HG03571 (cell line): ENCODE results near the gene MSH2.
A peak's percentile ranks its signal among the peaks of the same experiment; 100 is the strongest.
"Not testable (repeated sequence)": the region's sequence is repeated elsewhere in the genome, so short reads cannot be mapped to it uniquely, and the experiment has no call there.

Experiments used
- ATAC-seq: cut with Tn5 transposase; IDR thresholded peaks from one replicate; pipeline ENCODE4 v1.9.1; 2021; ENCODE audit not compliant: unreplicated experiment

Gene MSH2

DNA sequence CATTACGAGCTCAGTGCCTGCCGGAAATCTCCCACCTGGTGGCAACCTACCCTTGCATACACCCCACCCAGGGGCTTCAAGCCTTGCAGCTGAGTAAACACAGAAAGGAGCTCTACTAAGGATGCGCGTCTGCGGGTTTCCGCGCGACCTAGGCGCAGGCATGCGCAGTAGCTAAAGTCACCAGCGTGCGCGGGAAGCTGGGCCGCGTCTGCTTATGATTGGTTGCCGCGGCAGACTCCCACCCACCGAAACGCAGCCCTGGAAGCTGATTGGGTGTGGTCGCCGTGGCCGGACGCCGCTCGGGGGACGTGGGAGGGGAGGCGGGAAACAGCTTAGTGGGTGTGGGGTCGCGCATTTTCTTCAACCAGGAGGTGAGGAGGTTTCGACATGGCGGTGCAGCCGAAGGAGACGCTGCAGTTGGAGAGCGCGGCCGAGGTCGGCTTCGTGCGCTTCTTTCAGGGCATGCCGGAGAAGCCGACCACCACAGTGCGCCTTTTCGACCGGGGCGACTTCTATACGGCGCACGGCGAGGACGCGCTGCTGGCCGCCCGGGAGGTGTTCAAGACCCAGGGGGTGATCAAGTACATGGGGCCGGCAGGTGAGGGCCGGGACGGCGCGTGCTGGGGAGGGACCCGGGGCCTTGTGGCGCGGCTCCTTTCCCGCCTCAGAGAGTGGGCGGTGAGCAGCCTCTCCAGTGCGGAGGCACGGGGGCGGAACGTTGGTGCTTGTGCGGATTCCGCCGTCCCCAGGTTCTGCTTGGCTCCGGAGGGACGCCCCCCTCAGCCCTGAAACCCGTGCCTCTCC is at the start of gene MSH2:
MSH2 (plus strand) TSS at position 352 of the 804 bp plus-strand sequence; CDS start at position 388, 36 bp downstream.
- peak; percentile 93 for ATAC-seq

DNA sequence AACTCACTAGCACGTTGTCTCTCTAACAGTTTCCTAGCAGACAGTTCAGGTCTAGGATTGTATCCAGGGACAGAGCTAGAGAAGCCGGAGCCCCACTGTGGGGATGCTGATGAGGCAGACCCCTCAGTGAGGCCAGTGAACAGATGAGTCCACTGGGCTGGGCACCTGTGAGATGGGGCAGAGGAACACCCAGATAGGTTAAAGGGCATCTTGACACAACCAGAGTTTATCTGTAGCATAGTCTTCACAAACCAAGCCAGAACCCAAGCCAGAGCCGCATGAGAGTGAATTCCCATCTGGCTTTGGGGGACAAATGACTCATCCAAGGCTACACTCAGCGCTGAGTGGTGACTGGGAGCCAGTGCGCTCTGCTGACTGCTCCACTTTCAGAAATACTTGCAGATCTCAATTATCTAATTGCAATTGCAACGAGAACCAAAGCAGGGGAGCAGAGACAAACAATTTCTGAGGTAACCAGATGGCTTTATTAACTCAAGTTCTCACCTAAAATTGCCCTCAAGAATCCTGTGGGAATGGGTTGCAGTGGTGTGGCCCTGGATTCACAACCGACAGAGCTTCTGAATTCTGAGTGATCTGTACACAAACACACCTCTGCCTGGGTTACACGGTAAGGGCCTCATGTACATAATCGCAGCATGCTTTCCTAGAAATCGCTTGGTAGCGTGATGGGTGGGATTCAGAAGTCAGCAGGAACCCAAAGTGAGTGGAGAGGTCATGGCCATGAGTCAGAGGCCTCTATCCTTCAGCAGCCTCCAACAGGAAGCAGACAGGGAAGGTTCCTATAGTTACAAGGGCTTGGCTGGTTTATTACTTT is 48.7 kb upstream of the MSH2 start:
- ATAC-seq: no peak

DNA sequence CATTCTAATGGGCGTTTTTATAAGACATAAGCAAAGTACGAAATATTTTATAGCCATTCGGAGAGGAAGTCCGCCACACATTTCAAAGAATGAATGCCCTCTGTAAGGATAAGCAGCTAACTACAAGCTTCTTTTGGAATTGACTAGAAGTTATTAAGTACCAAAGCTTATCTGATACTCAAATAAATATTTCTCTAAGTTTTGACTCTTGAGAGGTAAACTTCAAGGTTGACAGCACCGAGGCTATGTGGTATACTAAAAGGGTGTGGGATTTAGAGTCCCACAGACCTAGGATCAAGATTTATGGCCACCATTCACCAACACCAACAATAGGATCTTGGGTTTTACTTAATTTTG is 48.1 kb upstream of the MSH2 start:
- ATAC-seq: no peak

DNA sequence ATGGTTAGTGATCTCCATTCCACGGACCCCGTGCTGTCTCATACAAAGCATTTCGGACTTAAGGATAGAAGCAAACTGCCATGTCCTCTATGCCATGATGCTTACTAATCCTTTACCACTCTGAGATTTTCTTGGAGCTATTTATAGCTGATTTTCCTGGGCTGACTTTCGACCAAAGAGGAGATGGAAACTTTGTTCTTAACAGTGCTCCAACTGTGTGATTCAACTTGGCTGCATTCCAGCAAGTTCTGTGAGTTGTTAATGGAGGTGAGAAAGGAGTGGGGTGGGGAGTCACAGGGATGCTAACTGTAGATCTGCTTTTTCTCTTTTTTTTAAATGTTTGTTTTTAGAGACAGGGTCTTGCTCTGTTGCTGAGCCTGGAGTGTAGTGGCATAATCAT is 45.5 kb upstream of the MSH2 start:
- ATAC-seq: no peak

DNA sequence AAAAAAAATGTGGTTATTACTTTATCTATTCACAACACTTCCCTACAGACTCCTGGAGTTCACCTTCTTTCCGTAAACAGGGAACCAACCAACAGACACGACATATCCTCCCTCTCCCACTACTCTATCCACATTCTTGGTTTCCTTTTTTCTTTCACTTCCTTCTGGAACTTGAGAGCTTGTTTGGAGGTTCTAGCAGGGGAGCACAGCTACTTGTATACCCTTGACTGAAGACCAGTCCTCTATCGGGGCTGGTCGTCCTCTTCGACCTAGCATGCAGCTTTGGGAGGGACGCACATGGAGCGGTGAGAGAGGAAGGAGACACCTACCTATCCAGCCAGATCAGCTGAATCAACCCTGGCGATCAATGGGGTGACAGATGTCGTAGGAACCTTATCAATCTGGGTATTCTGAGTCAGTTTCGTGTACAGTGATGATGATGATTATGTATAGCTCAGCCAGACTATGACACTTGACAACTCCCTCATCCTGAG is 43.5 kb upstream of the MSH2 start:
- ATAC-seq: no peak

DNA sequence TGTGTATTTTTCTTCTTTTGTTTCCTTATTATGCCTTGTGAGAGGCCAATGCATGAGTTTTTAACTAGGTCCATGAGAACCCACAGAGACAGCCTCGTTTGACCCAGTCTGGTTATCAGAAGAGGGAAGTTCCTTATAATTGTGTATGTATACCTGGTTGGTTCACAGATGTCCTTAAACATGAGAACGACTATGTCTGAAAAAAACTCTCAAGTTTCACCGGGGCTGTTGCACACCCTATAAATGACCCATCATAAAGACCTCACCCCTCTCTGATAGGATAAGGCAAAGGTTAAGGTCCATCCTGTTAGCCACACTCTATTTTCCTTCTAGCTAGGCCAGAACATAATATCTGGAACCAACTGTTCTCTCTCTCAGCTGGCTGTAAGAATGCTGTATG is 42.7 kb upstream of the MSH2 start:
- no peak for ATAC-seq

DNA sequence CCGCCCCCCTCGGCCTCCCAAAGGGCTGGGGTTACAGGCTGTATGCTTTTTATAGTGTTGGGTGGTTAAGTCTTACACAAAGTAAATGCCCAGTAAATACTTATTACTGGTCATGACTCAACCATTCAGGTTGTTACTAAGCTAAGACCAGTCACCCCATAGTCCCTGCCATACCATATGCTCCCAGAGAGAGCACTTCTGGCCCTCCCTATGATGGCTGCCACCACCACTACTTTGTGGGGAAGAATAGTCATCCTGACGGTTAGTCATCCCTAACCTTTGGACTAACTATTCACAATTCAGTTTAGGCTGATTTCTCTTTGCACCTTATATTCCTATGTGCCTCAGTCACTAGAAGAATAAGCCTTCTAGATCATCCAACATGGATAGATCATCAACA is 42.0 kb upstream of the MSH2 start:
- ATAC-seq: no peak

DNA sequence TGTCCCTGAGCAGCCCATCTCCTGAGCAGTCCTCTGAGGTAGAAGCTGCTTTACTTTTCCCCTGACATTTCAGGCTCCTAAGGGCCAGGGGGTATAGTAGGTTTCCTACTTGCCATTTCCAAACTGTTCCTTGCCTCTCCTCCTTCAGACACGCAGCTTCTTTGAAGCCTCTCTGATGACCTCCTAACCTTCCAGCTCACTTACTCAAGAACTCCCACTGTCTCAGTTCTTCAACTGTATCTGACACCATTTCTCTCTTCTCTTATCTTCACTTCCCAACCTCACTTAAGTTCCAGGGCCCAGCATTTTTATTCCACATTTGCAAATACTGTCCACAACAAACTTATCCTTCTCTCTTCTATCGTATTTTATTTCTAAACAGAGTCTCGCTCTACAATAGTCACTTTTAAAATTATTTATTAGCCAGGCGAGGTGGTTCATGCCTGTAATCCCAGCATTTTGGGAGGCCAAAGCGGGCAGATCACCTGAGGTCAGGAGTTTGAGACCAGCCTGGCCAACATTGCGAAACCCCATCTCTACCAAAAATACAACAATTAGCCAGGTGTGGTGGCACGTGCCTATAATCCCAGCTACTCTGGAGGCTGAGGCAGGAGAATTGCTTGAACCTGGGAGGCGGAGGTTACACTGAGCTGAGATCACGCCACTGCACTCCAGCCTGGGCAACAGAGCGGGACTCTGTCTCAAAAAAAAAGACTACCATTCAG is 41.3 kb upstream of the MSH2 start:
- ATAC-seq: not testable (repeated sequence)

DNA sequence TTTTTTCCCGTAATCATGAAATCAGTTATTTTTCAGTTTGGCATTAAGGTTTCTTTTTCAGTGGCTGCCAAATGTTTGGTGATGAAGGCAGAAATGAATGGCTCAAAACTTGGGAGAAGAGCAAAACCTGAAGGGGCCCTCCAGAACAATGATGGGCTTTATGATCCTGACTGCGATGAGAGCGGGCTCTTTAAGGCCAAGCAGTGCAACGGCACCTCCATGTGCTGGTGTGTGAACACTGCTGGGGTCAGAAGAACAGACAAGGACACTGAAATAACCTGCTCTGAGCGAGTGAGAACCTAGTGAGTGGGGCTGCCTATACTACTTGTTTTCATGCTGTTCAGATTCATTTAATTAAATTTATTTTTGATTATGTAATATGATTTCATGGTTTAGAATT is 29.2 kb upstream of the MSH2 start:
- no peak for ATAC-seq

DNA sequence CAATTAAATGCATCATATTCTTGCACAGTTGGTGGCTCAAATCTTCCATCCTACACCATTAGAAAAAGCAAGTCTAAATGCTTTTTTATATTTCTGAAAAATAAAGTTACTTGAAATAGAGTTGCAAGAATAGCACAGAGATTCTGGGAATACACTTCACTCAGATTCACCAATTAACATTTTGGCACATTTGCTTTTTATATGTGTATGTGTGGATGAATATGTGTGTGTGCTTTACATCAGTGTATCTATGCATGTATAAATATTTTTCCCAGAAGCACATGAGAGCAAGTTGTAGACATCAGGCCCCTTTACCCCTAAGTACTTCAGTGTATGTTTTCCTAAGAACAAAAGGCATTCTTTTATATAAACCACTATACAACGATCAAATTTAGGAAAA is 27.6 kb upstream of the MSH2 start:
- ATAC-seq: no peak

DNA sequence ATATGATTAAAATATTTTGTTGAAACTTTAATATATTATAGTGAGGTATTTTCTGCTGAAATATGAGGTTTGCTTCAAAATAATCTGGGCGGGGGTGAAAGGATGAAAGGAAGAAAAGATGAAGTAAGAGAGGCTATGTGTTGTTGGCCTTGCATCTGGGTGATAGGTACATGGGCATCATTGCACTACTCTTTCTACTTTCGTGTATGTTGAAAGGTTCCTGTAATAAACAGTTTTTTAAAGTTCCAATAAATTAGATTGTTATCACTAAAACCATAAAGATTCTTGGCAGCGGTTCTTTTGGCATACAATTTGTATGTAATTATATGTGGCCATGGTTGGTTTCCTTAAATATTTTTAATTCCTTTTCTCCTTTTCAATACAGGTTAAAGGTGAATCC is 23.6 kb upstream of the MSH2 start:
- no peak for ATAC-seq

DNA sequence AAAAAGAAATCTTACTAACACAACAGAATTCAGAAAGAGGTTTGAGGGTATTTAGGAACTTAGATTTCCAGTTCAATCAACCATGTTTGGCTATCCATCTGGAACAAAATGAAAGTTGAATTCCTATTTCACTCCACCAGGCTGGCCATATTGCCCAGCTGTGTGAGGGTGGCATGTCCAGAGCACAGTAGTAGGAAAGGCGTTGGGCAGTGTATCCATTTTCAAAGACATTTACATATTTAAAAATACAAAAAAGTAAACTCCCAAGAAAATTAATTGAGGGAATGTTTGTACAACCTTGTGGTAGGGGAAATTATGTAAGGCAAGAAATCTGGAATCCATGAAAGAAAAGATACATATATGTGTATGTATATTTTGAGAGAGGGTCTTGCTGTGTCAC is 21.5 kb upstream of the MSH2 start:
- ATAC-seq: no peak

DNA sequence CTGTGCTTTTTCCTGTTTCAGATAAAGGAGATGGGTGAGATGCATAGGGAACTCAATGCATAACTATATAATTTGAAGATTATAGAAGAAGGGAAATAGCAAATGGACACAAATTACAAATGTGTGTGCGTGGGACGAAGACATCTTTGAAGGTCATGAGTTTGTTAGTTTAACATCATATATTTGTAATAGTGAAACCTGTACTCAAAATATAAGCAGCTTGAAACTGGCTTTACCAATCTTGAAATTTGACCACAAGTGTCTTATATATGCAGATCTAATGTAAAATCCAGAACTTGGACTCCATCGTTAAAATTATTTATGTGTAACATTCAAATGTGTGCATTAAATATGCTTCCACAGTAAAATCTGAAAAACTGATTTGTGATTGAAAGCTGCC is 16.4 kb upstream of the MSH2 start:
- no peak for ATAC-seq

DNA sequence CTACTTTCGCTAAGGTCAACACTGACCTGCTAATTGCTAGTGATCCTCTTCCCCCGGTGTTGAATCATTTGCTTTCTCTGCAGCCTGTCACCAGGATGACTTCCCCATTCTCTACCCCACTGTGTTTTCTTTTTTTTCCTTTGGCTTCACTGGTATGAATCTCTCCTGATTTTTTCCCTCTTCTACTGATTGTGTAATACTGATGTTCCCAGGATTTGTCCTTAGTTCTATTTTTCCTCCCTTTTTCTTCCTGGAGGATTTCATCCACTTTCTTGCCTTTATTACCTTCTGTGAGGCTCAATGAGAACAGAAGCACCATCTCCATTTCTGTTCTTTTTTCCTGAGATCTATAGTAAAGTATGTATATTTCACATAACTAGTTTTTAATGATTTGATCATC is 14.1 kb upstream of the MSH2 start:
- ATAC-seq: no peak

DNA sequence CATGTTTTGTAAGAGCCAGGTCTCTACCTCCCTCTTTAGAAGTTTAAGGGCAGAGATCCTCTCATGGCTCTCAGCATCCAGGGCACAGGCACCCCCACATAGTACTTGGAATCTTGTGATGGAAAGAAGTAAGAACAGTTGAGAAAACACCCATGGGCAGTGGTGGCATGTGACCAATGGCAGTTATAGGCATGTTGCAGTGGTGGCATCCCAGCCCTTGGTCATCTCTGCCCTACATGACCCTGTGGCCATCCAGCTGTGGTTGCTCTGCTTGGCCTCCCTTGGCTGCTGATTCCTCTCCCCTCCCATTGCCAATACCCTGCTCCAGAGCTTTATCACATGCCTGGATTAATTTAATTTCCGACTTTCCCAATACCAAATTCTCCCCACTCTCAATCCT is 13.3 kb upstream of the MSH2 start:
- no peak for ATAC-seq

DNA sequence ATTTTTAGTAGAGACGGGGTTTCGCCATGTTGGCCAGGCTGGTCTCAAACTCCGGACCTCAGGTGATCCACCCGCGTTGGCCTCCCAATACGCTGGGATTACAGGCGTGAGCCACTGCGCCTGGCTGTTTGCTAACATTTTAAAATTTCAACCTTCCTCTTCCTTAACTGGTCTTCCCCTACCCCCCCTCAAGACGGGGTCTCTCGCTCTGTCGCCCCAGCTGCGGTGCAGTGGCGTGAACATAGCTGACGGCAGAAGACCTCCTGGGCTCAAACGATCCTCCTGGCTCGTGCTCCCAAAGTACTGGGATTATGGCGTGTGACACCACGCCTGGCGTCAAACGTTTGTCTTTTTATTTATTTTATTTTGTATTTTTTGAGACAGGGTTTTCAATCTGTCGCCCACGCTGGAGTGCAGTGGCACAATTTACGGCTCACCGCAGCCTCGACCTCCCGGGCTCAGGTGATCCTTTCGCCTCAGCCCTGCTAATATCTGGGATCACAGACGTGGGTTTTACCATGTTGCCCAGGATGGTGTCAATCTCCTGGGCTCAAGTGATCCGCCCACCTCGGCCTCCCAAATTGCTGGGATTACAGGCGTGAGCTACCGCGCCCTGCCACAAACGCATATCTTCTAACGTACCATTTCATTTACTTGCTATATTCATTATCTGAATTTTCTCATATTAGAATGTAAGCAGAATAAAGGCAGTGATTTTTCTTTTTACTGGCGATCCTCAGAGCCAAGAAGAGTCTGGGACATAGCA is 984 bp upstream of the MSH2 start:
- no peak for ATAC-seq

DNA sequence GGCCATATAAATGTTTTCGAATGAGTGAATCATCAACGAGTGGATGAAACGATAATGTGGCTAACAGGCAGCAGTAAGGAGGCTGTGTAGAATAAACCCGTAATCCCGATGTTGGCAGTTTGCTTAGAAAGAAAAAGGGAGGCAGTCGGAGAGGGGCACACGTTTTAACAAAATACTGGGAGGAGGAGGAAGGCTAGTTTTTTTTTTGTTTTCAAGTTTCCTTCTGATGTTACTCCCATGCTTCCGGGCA is 476 bp upstream of the MSH2 start:
- no peak for ATAC-seq

DNA sequence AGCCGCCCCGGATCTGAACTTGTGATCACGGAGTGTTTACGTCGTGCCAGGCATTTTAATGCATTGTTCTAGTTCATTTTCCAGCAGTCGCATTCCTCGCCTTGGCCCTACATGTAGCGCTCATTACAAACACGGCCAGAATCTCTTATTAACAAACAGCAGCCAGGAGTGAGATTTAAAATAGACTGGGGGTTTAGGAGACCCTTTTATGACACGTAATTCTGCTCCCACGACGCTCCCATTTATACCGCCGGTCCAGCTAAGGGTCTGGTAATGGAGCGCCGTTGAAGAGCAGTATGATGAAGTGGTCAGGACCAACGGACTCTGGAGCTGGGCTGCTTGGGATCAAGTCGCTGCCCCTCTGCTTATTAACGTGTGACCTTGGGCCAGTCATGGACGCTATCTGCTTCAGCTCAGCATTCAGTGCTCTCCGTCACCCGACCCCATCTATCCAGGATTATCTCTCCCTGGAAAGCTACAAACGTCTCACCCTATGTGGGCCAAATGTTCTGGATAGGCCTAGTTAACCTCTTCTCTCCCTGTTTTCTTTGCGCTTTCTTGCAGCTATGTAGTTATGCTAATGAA is 745 bp downstream of the MSH2 start:
- ATAC-seq: no peak

DNA sequence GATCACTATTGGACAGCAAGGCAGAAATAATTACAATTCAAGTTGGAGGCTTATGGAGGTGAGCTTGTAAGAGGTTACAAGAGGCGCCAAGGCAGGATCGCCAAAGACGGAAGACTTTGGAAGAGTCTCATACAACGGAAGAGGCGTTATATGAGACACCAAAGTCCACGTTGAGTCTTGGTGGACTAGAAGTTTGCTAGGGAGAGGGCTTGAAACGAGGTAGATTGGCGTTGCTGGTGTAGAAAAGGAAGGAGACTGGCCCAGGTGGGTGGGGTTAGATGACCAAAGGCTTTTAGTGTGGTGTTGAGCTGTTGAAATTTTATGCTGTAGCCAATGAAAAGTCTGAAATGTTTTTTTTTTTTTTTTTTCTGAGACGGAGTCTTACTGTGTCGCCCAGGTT is 1.4 kb downstream of the MSH2 start:
- ATAC-seq: no peak

DNA sequence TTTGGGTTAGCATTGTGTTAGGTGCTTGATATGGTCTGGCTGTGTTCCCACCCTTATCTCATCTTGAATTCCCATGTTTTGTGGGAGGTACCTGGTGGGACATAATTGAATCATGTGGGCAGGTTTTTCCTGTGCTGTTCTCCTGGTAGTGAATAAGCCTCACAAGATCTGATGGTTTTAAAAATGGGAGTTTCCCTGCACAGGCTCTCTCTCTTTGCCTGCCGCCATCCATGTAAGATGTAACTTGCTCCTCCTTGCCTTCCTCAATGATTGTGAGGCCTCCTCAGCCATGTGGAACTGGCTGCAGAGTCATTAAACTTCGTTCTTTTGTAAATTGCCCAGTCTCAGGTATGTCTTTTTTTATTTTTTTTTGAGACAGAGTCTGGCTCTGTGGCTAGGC is 2.8 kb downstream of the MSH2 start:
- no peak for ATAC-seq
